SU-DHL-6 (cell line): Measurements from ENCODE around the gene TUBGCP6.

Experiments used
- CTCF ChIP-seq: fragments of 200-600 bp; sonication (generic); IDR thresholded peaks from one replicate; pipeline ENCODE4 v1.5.1; 2017; ENCODE audit warnings: antibody characterized with exemption, mild to moderate bottlenecking, low read length, moderate library complexity; ENCODE audit not compliant: insufficient read depth, poor library complexity, severe bottlenecking
- EZH2phosphoT487 ChIP-seq: fragments of 200-600 bp; sonication (generic), shearing (Covaris generic); conservative IDR thresholded peaks from 2 replicates; pipeline ENCODE4 v1.6.1; 2018; ENCODE audit warnings: mild to moderate bottlenecking, antibody characterized with exemption, low read length, moderate library complexity, mixed read lengths

GRCh38 chr22:50208939-50209892 lies 35.6 kb downstream of the TUBGCP6 start:
- TF ChIP-seq CTCF (no peak), EZH2phosphoT487 (no peak)
